K562 (cell line): ENCODE results near the gene EXOC3L1. TPM values are rescaled to one million over a fixed set of nuclear protein-coding genes. Genes with fewer than 3 reads are reported as not detected.

Experiments
- CCAR2 ChIP-seq: fragments of 200-400 bp; formaldehyde crosslinking; IDR thresholded peaks from 2 replicates; pipeline ENCODE4 v1.6.1; 2017; ENCODE audit warnings: mild to moderate bottlenecking, low read depth, low read length
- HOXB6 ChIP-seq: fragments of 250-450 bp; sonication (Bioruptor Pico); IDR thresholded peaks from 2 replicates; pipeline ENCODE4 v1.5.1; 2022; ENCODE audit warnings: mild to moderate bottlenecking, borderline replicate concordance
- MAZ ChIP-seq, 2 experiments: fragments of 450-650 bp in 1 of 2; sonication (generic) in 1 of 2; formaldehyde crosslinking; IDR thresholded peaks in 1 of 2; conservative IDR thresholded peaks in 1 of 2; 2 replicates each; pipeline versions ENCODE4 v1.4.0 to v1.5.0; 2020; ENCODE audit warnings: mild to moderate bottlenecking in 1 of 2, missing genetic modification reagents in 1 of 2
- PTTG1 ChIP-seq: fragments of 450-650 bp; IDR thresholded peaks from 2 replicates; pipeline ENCODE4 v1.6.1; 2016; ENCODE audit warnings: low read depth, mild to moderate bottlenecking, missing genetic modification characterization, missing compliant biosample characterization
- PURB ChIP-seq: sonication (generic); formaldehyde crosslinking; IDR thresholded peaks from 2 replicates; pipeline ENCODE4 v1.9.0; 2021; ENCODE audit warnings: low read depth, mild to moderate bottlenecking, missing genetic modification reagents
- RCOR1 ChIP-seq, 2 experiments: IDR thresholded peaks; 2 replicates each; pipeline ENCODE4 v1.6.1; 2012; ENCODE audit warnings: low read depth in 2 of 2, low read length in 2 of 2, borderline replicate concordance in 1 of 2, improper control_type of control experiment in 1 of 2
- SP1 ChIP-seq: sonication (generic); formaldehyde crosslinking; IDR thresholded peaks from 2 replicates; pipeline ENCODE4 v1.8.1; 2022; ENCODE audit warnings: mild to moderate bottlenecking, missing genetic modification reagents
- TARDBP ChIP-seq: fragments of 450-650 bp; IDR thresholded peaks from 2 replicates; pipeline ENCODE4 v1.6.1; 2016
- polyA plus RNA-seq, 8 experiments: library from polyadenylated mRNA; depleted of rRNA in 4 of 8; stranded (reverse) in 5 of 8; unstranded in 3 of 8; fragments of >200 nt; fragmentation: Nextera tagmentation in 2 of 8; fragmentation: Illumina TruSeq in 1 of 8; extraction: Ambion mirVana in 2 of 8; extraction: Trizol in 1 of 8; gene quantifications; 2 replicates each; pipeline versions ENCODE4 v1.2.1 to v1.2.3, GENCODE V29; 2011 to 2014; ENCODE audit warnings: inconsistent platforms in 1 of 8, missing spikeins in 1 of 8
- total RNA-seq, 7 experiments: library from RNA; depleted of rRNA in 6 of 7; stranded (reverse); fragments of >200 nt in 6 of 7; fragmentation: Illumina TruSeq in 2 of 7; extraction: Trizol in 2 of 7; gene quantifications; 2 replicates each; pipeline versions ENCODE4 v1.2.1 to v1.2.3, GENCODE V29; 2011 to 2021; ENCODE audit warnings: low replicate concordance in 1 of 7
- TF ChIP-seq, protein P1 (sequence below): fragments of 450-650 bp; IDR thresholded peaks from 2 replicates; pipeline ENCODE4 v1.6.1; 2016; ENCODE audit warnings: mild to moderate bottlenecking, moderate library complexity
- TF ChIP-seq, protein P2 (sequence below): conservative IDR thresholded peaks from 2 replicates; pipeline ENCODE4 v1.6.1; 2011; ENCODE audit warnings: low read depth, mild to moderate bottlenecking, low read length; ENCODE audit not compliant: control insufficient read depth

The EXOC3L1 gene
- total and polyA plus RNA-seq, 9 of the 15 experiments (the other 6 are each of a cell fraction or from before 2014, with no cell fraction given), result 0.08 TPM; not detected in 8

DNA sequence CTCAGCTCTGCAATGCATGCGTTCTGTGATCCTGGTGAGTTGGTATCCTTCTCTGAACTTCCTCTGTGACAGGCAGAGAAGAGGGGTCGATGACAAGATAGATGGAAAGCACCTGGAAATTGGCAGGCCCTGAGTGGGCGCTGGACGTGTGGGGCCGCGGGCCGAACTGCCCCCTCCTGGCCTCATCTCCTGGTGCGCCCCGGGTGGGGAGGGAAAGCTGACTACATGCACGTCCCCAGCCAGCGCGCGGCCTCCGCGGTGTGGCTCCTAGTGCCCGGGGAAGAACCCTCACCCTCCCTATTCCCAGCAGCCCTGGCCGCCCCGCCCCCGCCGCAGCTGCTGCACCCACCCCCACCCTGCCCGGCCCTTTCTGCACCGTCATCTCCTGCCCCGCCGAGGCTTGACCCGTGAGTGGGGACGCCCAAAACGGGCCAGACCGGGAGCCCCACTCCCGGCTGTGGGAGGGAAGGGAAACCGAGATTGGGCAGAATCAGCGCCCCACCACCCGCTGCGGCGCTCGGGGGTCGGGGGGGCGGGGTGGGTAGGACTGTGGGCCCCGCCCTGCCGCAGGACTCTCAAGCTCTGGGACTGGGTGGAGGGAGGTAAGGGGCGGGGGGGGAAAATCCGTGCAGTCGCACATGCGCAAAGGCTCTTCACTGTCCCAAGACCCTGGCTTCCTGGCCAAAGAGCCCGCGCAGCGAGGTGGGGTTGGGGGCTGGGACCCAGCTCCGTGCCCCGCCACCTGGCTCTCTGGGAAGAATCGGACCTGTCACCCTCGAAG, 19.6 kb downstream of the EXOC3L1 start, which contains the start of gene NOL3 (continued):
- 0 out of 2 replicates have a peak, but pooled peaks have one; percentile 45 for TF ChIP-seq SP1 (CRISPR knock-in tag)
- TF ChIP-seq, protein P1, sequence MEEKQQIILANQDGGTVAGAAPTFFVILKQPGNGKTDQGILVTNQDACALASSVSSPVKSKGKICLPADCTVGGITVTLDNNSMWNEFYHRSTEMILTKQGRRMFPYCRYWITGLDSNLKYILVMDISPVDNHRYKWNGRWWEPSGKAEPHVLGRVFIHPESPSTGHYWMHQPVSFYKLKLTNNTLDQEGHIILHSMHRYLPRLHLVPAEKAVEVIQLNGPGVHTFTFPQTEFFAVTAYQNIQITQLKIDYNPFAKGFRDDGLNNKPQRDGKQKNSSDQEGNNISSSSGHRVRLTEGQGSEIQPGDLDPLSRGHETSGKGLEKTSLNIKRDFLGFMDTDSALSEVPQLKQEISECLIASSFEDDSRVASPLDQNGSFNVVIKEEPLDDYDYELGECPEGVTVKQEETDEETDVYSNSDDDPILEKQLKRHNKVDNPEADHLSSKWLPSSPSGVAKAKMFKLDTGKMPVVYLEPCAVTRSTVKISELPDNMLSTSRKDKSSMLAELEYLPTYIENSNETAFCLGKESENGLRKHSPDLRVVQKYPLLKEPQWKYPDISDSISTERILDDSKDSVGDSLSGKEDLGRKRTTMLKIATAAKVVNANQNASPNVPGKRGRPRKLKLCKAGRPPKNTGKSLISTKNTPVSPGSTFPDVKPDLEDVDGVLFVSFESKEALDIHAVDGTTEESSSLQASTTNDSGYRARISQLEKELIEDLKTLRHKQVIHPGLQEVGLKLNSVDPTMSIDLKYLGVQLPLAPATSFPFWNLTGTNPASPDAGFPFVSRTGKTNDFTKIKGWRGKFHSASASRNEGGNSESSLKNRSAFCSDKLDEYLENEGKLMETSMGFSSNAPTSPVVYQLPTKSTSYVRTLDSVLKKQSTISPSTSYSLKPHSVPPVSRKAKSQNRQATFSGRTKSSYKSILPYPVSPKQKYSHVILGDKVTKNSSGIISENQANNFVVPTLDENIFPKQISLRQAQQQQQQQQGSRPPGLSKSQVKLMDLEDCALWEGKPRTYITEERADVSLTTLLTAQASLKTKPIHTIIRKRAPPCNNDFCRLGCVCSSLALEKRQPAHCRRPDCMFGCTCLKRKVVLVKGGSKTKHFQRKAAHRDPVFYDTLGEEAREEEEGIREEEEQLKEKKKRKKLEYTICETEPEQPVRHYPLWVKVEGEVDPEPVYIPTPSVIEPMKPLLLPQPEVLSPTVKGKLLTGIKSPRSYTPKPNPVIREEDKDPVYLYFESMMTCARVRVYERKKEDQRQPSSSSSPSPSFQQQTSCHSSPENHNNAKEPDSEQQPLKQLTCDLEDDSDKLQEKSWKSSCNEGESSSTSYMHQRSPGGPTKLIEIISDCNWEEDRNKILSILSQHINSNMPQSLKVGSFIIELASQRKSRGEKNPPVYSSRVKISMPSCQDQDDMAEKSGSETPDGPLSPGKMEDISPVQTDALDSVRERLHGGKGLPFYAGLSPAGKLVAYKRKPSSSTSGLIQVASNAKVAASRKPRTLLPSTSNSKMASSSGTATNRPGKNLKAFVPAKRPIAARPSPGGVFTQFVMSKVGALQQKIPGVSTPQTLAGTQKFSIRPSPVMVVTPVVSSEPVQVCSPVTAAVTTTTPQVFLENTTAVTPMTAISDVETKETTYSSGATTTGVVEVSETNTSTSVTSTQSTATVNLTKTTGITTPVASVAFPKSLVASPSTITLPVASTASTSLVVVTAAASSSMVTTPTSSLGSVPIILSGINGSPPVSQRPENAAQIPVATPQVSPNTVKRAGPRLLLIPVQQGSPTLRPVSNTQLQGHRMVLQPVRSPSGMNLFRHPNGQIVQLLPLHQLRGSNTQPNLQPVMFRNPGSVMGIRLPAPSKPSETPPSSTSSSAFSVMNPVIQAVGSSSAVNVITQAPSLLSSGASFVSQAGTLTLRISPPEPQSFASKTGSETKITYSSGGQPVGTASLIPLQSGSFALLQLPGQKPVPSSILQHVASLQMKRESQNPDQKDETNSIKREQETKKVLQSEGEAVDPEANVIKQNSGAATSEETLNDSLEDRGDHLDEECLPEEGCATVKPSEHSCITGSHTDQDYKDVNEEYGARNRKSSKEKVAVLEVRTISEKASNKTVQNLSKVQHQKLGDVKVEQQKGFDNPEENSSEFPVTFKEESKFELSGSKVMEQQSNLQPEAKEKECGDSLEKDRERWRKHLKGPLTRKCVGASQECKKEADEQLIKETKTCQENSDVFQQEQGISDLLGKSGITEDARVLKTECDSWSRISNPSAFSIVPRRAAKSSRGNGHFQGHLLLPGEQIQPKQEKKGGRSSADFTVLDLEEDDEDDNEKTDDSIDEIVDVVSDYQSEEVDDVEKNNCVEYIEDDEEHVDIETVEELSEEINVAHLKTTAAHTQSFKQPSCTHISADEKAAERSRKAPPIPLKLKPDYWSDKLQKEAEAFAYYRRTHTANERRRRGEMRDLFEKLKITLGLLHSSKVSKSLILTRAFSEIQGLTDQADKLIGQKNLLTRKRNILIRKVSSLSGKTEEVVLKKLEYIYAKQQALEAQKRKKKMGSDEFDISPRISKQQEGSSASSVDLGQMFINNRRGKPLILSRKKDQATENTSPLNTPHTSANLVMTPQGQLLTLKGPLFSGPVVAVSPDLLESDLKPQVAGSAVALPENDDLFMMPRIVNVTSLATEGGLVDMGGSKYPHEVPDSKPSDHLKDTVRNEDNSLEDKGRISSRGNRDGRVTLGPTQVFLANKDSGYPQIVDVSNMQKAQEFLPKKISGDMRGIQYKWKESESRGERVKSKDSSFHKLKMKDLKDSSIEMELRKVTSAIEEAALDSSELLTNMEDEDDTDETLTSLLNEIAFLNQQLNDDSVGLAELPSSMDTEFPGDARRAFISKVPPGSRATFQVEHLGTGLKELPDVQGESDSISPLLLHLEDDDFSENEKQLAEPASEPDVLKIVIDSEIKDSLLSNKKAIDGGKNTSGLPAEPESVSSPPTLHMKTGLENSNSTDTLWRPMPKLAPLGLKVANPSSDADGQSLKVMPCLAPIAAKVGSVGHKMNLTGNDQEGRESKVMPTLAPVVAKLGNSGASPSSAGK, result 0 out of 2 replicates have a peak, but pooled peaks have one; percentile 37
- TF ChIP-seq RCOR1 (IDR thresholded peaks at IDR 0.05; ENCODE audit: borderline replicate concordance in 1 of 2, low read depth in 2 of 2, low read length in 2 of 2), result peak in 1 of 2 experiments; percentile 93; a peak in 3 of 4 replicates
- no peak for TF ChIP-seq PURB (CRISPR knock-in tag)
- peak; percentile 50 to 73; a peak in 3 of 4 replicates for TF ChIP-seq MAZ (CRISPR knock-in tag; conservative IDR thresholded peaks at IDR 0.05 in 1 of 2, IDR thresholded peaks at IDR 0.05 in 1 of 2)
- TF ChIP-seq HOXB6, result no peak
- no peak for TF ChIP-seq TARDBP
- no peak for TF ChIP-seq PTTG1 (tag)
- no peak for TF ChIP-seq CCAR2
- TF ChIP-seq, protein P2, sequence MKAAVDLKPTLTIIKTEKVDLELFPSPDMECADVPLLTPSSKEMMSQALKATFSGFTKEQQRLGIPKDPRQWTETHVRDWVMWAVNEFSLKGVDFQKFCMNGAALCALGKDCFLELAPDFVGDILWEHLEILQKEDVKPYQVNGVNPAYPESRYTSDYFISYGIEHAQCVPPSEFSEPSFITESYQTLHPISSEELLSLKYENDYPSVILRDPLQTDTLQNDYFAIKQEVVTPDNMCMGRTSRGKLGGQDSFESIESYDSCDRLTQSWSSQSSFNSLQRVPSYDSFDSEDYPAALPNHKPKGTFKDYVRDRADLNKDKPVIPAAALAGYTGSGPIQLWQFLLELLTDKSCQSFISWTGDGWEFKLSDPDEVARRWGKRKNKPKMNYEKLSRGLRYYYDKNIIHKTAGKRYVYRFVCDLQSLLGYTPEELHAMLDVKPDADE, result no peak
